GM23248 (cell line): ENCODE data around the gene PDYN.

Experiments used
- EZH2 ChIP-seq: fragments of 200-600 bp; sonication (generic); IDR thresholded peaks from 2 replicates; pipeline ENCODE4 v1.6.1; 2018; ENCODE audit warnings: antibody characterized with exemption, mild to moderate bottlenecking; ENCODE audit not compliant: insufficient read depth, poor library complexity, severe bottlenecking
- EZH2phosphoT487 ChIP-seq: fragments of 200-600 bp; sonication (generic); IDR thresholded peaks from 2 replicates; pipeline ENCODE4 v1.6.1; 2018; ENCODE audit warnings: antibody characterized with exemption, moderate library complexity, mild to moderate bottlenecking, low read depth; ENCODE audit not compliant: insufficient read depth

DNA sequence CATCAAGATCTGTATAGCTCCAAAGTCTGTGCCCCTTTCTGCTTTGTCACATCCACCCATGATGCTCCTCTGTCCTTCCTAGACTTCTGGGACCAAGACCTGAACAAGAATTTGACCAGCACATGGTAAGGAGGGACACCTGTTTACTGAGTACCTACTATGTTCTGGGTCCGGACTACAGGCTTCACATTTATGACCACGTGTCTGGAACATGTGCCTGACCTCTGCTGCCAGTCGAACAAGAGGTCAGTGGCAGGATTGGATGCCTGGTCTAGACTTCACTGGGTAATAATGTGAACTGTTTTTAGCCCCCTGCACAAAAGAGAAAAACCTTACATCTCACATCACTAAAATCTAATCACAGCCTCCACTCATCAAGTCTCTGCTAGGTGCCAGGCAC is 7.3 kb upstream of the PDYN start:
- no peak for TF ChIP-seq EZH2
- TF ChIP-seq EZH2phosphoT487: no peak
